Measurements from ENCODE around the gene ZBTB7C. TPM values are rescaled to one million over a fixed set of nuclear protein-coding genes. Genes with fewer than 3 reads are reported as not detected.

The ZBTB7C gene
- polyA plus RNA-seq, 2 donors, result 20.6 to 24.5 TPM

- Histone ChIP-seq H3K27me3 (ENCODE audit: control insufficient read depth in 1 of 2, insufficient read depth in 2 of 2, low read length in 2 of 2) (no peaks in the 10 kb centered on the region), H3K4me3 (ENCODE audit: low read depth in 1 of 2, low read length in 2 of 2) (no peak overlapping the region), H3K9me3 (ENCODE audit: control insufficient read depth in 2 of 2, insufficient read depth in 1 of 2, low read depth in 1 of 2, low read length in 1 of 2) (peaks cover 0 to 1% of the 10 kb centered on the region in 2 donors), H3K27ac (ENCODE audit: low read depth in 2 of 2, low read length in 1 of 2) (peak overlapping the region; percentile 74 to 85), H3K36me3 (ENCODE audit: control insufficient read depth in 2 of 2, insufficient read depth in 2 of 2, low read length in 1 of 2) (peaks cover 0 to 11% of the 10 kb centered on the region in 2 donors), H3K4me1 (ENCODE audit: control insufficient read depth in 2 of 2, insufficient read depth in 2 of 2, low read length in 1 of 2) (peaks cover 14 to 40% of the 10 kb centered on the region in 2 donors)
- WGBS, 2 donors, result 63 to 74% methylated on average over 5 of the region's 5 CpGs
Observed at GRCh38 chr18:48031641-48032040, 377.5 kb downstream of the ZBTB7C start.

- H3K27me3 ChIP-seq (ENCODE audit: control insufficient read depth in 1 of 2, insufficient read depth in 2 of 2, low read length in 2 of 2), result no peaks in the 10 kb centered on the region
- H3K27ac ChIP-seq (ENCODE audit: low read depth in 2 of 2, low read length in 1 of 2), result peak overlapping the region; percentile 74 to 85
- H3K36me3 ChIP-seq (ENCODE audit: control insufficient read depth in 2 of 2, insufficient read depth in 2 of 2, low read length in 1 of 2), result peaks cover 0 to 11% of the 10 kb centered on the region in 2 donors
- H3K9me3 ChIP-seq (ENCODE audit: control insufficient read depth in 2 of 2, insufficient read depth in 1 of 2, low read depth in 1 of 2, low read length in 1 of 2), result peaks cover 0 to 1% of the 10 kb centered on the region in 2 donors
- H3K4me3 ChIP-seq (ENCODE audit: low read depth in 1 of 2, low read length in 2 of 2), result no peak overlapping the region
- peaks cover 8 to 34% of the 10 kb centered on the region in 2 donors for H3K4me1 ChIP-seq (ENCODE audit: control insufficient read depth in 2 of 2, insufficient read depth in 2 of 2, low read length in 1 of 2)
- 50 to 64% methylated on average over 4 of the region's 4 CpGs for WGBS, 2 donors
Observed at GRCh38 chr18:48030616-48031480, 378.3 kb downstream of the ZBTB7C start.

- no peaks in the 10 kb centered on the region for H3K27me3 ChIP-seq (ENCODE audit: control insufficient read depth in 1 of 2, insufficient read depth in 2 of 2, low read length in 2 of 2)
- WGBS, 2 donors, result 80 to 93% methylated on average over 56 to 62 of the region's 62 CpGs
- H3K9me3 ChIP-seq (ENCODE audit: control insufficient read depth in 2 of 2, insufficient read depth in 1 of 2, low read depth in 1 of 2, low read length in 1 of 2), result peaks cover 0 to 1% of the 10 kb centered on the region in 2 donors
- H3K27ac ChIP-seq (ENCODE audit: low read depth in 2 of 2, low read length in 1 of 2), result peak overlapping the region in 1 of 2 donors; percentile 24
- no peak overlapping the region for H3K4me3 ChIP-seq (ENCODE audit: low read depth in 1 of 2, low read length in 2 of 2)
- peaks cover 8 to 29% of the 10 kb centered on the region in 2 donors for H3K4me1 ChIP-seq (ENCODE audit: control insufficient read depth in 2 of 2, insufficient read depth in 2 of 2, low read length in 1 of 2)
- H3K36me3 ChIP-seq (ENCODE audit: control insufficient read depth in 2 of 2, insufficient read depth in 2 of 2, low read length in 1 of 2), result peaks cover 0 to 4% of the 10 kb centered on the region in 2 donors
Observed at GRCh38 chr18:48029296-48029986, 379.7 kb downstream of the ZBTB7C start.

GRCh38 chr18:48028696-48029095 lies 380.5 kb downstream of the ZBTB7C start:
- 55 to 71% methylated on average over 4 of the region's 4 CpGs for WGBS, 2 donors
- Histone ChIP-seq H3K36me3 (ENCODE audit: control insufficient read depth in 2 of 2, insufficient read depth in 2 of 2, low read length in 1 of 2) (peaks cover 0 to 4% of the 10 kb centered on the region in 2 donors), H3K27me3 (ENCODE audit: control insufficient read depth in 1 of 2, insufficient read depth in 2 of 2, low read length in 2 of 2) (no peaks in the 10 kb centered on the region), H3K4me3 (ENCODE audit: low read depth in 1 of 2, low read length in 2 of 2) (no peak overlapping the region), H3K27ac (ENCODE audit: low read depth in 2 of 2, low read length in 1 of 2) (peak overlapping the region; percentile 24 to 51), H3K4me1 (ENCODE audit: control insufficient read depth in 2 of 2, insufficient read depth in 2 of 2, low read length in 1 of 2) (peaks cover 8 to 27% of the 10 kb centered on the region in 2 donors), H3K9me3 (ENCODE audit: control insufficient read depth in 2 of 2, insufficient read depth in 1 of 2, low read depth in 1 of 2, low read length in 1 of 2) (peaks cover 0 to 1% of the 10 kb centered on the region in 2 donors)

GRCh38 chr18:48028081-48028480 lies 381.1 kb downstream of the ZBTB7C start:
- 72 to 74% methylated on average over 6 of the region's 6 CpGs for WGBS, 2 donors
- peaks cover 8 to 26% of the 10 kb centered on the region in 2 donors for H3K4me1 ChIP-seq (ENCODE audit: control insufficient read depth in 2 of 2, insufficient read depth in 2 of 2, low read length in 1 of 2)
- H3K27ac ChIP-seq (ENCODE audit: low read depth in 2 of 2, low read length in 1 of 2), result peak overlapping the region in 1 of 2 donors; percentile 68

GRCh38 chr18:48027401-48027963 lies 381.7 kb downstream of the ZBTB7C start:
- WGBS, 2 donors, result 22 to 41% methylated on average over 7 of the region's 7 CpGs
- H3K36me3 ChIP-seq (ENCODE audit: control insufficient read depth in 2 of 2, insufficient read depth in 2 of 2, low read length in 1 of 2), result peaks cover 0 to 4% of the 10 kb centered on the region in 2 donors
- no peak overlapping the region for H3K4me3 ChIP-seq (ENCODE audit: low read depth in 1 of 2, low read length in 2 of 2)
- peak overlapping the region; percentile 61 to 68 for H3K27ac ChIP-seq (ENCODE audit: low read depth in 2 of 2, low read length in 1 of 2)
- H3K9me3 ChIP-seq (ENCODE audit: control insufficient read depth in 2 of 2, insufficient read depth in 1 of 2, low read depth in 1 of 2, low read length in 1 of 2), result peaks cover 0 to 1% of the 10 kb centered on the region in 2 donors
- H3K27me3 ChIP-seq (ENCODE audit: control insufficient read depth in 1 of 2, insufficient read depth in 2 of 2, low read length in 2 of 2), result no peaks in the 10 kb centered on the region
- H3K4me1 ChIP-seq (ENCODE audit: control insufficient read depth in 2 of 2, insufficient read depth in 2 of 2, low read length in 1 of 2), result peaks cover 8 to 26% of the 10 kb centered on the region in 2 donors

More at GRCh38 chr18:48028081-48028480, 381.1 kb downstream of the ZBTB7C start:
- Histone ChIP-seq H3K36me3 (ENCODE audit: control insufficient read depth in 2 of 2, insufficient read depth in 2 of 2, low read length in 1 of 2) (peaks cover 0 to 4% of the 10 kb centered on the region in 2 donors), H3K4me3 (ENCODE audit: low read depth in 1 of 2, low read length in 2 of 2) (no peak overlapping the region), H3K9me3 (ENCODE audit: control insufficient read depth in 2 of 2, insufficient read depth in 1 of 2, low read depth in 1 of 2, low read length in 1 of 2) (peaks cover 0 to 1% of the 10 kb centered on the region in 2 donors), H3K27me3 (ENCODE audit: control insufficient read depth in 1 of 2, insufficient read depth in 2 of 2, low read length in 2 of 2) (no peaks in the 10 kb centered on the region)

GRCh38 chr18:48026216-48026615 lies 383.0 kb downstream of the ZBTB7C start:
- WGBS, 2 donors, result 82 to 85% methylated on average over 8 of the region's 8 CpGs
- Histone ChIP-seq H3K9me3 (ENCODE audit: control insufficient read depth in 2 of 2, insufficient read depth in 1 of 2, low read depth in 1 of 2, low read length in 1 of 2) (peaks cover 0 to 1% of the 10 kb centered on the region in 2 donors), H3K4me3 (ENCODE audit: low read depth in 1 of 2, low read length in 2 of 2) (no peak overlapping the region)

GRCh38 chr18:48024881-48025660 lies 384.1 kb downstream of the ZBTB7C start:
- peaks cover 0 to 4% of the 10 kb centered on the region in 2 donors for H3K36me3 ChIP-seq (ENCODE audit: control insufficient read depth in 2 of 2, insufficient read depth in 2 of 2, low read length in 1 of 2)
- no peak overlapping the region for H3K27ac ChIP-seq (ENCODE audit: low read depth in 2 of 2, low read length in 1 of 2)
- H3K27me3 ChIP-seq (ENCODE audit: control insufficient read depth in 1 of 2, insufficient read depth in 2 of 2, low read length in 2 of 2), result no peaks in the 10 kb centered on the region
- H3K4me3 ChIP-seq (ENCODE audit: low read depth in 1 of 2, low read length in 2 of 2), result no peak overlapping the region
- peaks cover 8 to 18% of the 10 kb centered on the region in 2 donors for H3K4me1 ChIP-seq (ENCODE audit: control insufficient read depth in 2 of 2, insufficient read depth in 2 of 2, low read length in 1 of 2)
- 87 to 91% methylated on average over 7 of the region's 7 CpGs for WGBS, 2 donors
- peaks cover 0 to 1% of the 10 kb centered on the region in 2 donors for H3K9me3 ChIP-seq (ENCODE audit: control insufficient read depth in 2 of 2, insufficient read depth in 1 of 2, low read depth in 1 of 2, low read length in 1 of 2)

More at GRCh38 chr18:48026216-48026615, 383.0 kb downstream of the ZBTB7C start:
- Histone ChIP-seq H3K27ac (ENCODE audit: low read depth in 2 of 2, low read length in 1 of 2) (no peak overlapping the region), H3K4me1 (ENCODE audit: control insufficient read depth in 2 of 2, insufficient read depth in 2 of 2, low read length in 1 of 2) (peaks cover 8 to 20% of the 10 kb centered on the region in 2 donors), H3K27me3 (ENCODE audit: control insufficient read depth in 1 of 2, insufficient read depth in 2 of 2, low read length in 2 of 2) (no peaks in the 10 kb centered on the region), H3K36me3 (ENCODE audit: control insufficient read depth in 2 of 2, insufficient read depth in 2 of 2, low read length in 1 of 2) (peaks cover 0 to 4% of the 10 kb centered on the region in 2 donors)
